ACC112 (cell line): ENCODE measurements around the gene SH3GL3.

ENCODE experiments used
- H2AFZ ChIP-seq: fragments of 200-600 bp; sonication (generic); one replicate; pipeline ENCODE4 v1.6.0; 2017; ENCODE audit warnings: antibody characterized with exemption, low read length; ENCODE audit not compliant: unreplicated experiment
- H3K27ac ChIP-seq: fragments of 200-600 bp; sonication (generic); 2 replicates; pipeline ENCODE4 v1.5.1; 2014; ENCODE audit warnings: low read depth, mild to moderate bottlenecking, antibody characterized with exemption, low read length, moderate library complexity
- H3K27me3 ChIP-seq: fragments of 200-600 bp; sonication (generic); 2 replicates; pipeline ENCODE4 v1.6.1; 2014; ENCODE audit warnings: mild to moderate bottlenecking, antibody characterized with exemption, low read length, moderate library complexity, mixed read lengths; ENCODE audit not compliant: insufficient read depth
- H3K36me3 ChIP-seq: fragments of 200-600 bp; sonication (generic); 2 replicates; pipeline ENCODE4 v1.6.1; 2016; ENCODE audit warnings: mild to moderate bottlenecking, antibody characterized with exemption, low read length, moderate library complexity, mixed read lengths; ENCODE audit not compliant: insufficient read depth
- H3K4me1 ChIP-seq: fragments of 200-600 bp; sonication (generic); one replicate; pipeline ENCODE4 v1.6.1; 2016; ENCODE audit warnings: low read length, mixed read lengths; ENCODE audit not compliant: insufficient read depth, unreplicated experiment, control insufficient read depth
- H3K4me3 ChIP-seq: fragments of 200-600 bp; sonication (generic); 2 replicates; pipeline ENCODE4 v1.5.1; 2014; ENCODE audit warnings: mild to moderate bottlenecking, low read depth, low read length
- H3K79me2 ChIP-seq: fragments of 200-600 bp; sonication (generic); one replicate; pipeline ENCODE4 v1.6.0; 2016; ENCODE audit warnings: low read length; ENCODE audit not compliant: control insufficient read depth, unreplicated experiment, insufficient read depth

SH3GL3 gene

DNA sequence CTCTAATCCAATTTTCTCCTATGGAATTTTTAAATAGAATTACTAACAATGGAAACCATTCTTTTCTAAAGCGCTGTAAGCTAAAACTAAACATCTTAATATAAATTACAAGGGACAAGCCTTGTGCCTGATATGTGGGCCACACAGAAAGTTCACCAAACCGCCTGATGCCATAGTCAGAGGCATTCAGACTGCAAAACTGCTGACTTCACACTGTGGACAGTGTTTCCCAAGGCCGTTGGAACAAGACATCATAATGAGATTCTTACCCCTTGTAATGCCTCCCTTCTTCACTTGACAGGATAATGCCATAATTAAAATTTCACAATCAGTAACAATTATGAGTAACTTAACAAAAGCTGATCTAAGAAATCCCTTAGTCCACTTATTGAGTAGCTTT is 14.9 kb downstream of the SH3GL3 start:
- Histone ChIP-seq H3K27ac (no peak overlapping the region), H3K36me3 (no peaks in the 10 kb centered on the region), H3K27me3 (peaks cover 27% of the 10 kb centered on the region), H3K79me2 (no peaks in the 10 kb centered on the region), H3K4me1 (no peaks in the 10 kb centered on the region), H3K4me3 (no peak overlapping the region), H2AFZ (no peak overlapping the region)

DNA sequence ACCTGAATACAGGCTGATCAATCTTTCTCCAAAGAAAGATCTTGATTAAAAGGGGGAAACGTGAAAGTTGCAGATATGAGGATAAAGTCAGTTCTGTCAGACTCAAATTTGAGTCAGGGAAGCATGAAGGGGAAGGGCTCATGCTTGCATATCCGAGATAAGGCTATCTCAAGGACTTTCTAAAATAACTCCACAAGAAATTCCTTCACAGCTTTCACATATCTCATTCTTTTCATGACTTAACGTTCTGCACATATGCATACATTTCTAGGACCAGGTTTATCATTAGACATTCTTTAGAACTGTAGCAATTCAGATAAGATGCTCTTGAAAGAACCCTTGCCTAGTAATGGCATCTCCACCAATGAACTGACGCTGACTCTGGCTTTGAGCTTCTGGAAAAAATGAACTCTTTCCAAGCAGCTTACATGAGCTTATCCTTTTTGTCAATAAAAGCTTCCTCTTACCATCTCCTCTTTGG is 15.9 kb downstream of the SH3GL3 start:
- Histone ChIP-seq H2AFZ (no peak overlapping the region), H3K36me3 (no peaks in the 10 kb centered on the region), H3K4me3 (no peak overlapping the region), H3K4me1 (no peaks in the 10 kb centered on the region), H3K27ac (no peak overlapping the region), H3K27me3 (peaks cover 24% of the 10 kb centered on the region), H3K79me2 (no peaks in the 10 kb centered on the region)

DNA sequence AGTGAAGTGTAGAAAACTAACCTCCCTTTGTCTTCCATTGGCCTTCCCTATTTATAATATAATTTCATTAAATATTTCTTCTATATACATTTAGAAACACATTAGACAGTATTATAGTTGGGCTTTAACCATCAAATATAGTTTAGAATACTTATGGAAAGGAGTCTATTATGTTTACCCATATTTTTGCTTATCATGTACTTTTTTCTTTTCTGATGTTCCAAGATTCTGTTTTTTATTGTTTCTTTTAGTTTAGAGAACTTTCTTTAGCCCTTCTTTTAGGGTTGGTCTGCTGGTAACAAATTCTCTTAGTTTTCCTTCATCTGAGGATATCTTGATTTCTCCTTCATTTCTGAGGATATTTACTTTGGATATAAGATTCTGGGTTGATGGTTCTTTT is 23.7 kb downstream of the SH3GL3 start:
- no peaks in the 10 kb centered on the region for H3K79me2 ChIP-seq
- H2AFZ ChIP-seq = no peak overlapping the region
- no peaks in the 10 kb centered on the region for H3K36me3 ChIP-seq

DNA sequence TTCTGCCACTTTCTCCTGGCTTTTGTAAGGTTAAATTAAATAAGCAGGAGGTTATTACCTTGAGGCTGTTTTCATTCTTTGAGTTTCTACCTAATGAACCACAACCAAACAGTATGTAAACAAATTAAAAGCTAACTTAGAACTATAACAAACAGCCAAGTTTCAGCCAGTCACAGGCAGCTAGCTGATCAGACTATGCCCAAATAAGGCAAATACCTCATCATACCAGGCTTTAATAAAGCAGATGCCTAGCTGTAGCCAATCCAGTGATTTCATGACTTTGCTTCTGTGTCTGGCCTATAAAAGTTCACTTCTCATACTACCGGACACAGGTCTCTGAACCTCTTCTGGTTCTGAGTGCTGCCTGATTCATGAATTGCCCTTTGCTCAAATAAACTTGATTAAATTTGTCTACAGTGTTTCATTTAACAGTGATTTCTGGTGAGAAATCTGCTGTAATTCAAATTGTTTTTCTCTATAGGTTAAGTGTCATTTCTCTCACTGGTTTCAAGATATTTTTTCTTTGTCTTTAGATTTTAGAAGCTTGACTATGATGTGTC is 24.2 kb downstream of the SH3GL3 start:
- Histone ChIP-seq H2AFZ (no peak overlapping the region), H3K4me3 (no peak overlapping the region), H3K27me3 (peaks cover 32% of the 10 kb centered on the region), H3K36me3 (no peaks in the 10 kb centered on the region), H3K27ac (no peak overlapping the region), H3K79me2 (no peaks in the 10 kb centered on the region), H3K4me1 (no peaks in the 10 kb centered on the region)

More for the DNA sequence above, 23.7 kb downstream of the SH3GL3 start:
- Histone ChIP-seq H3K27ac (no peak overlapping the region), H3K27me3 (peaks cover 31% of the 10 kb centered on the region), H3K4me3 (no peak overlapping the region), H3K4me1 (no peaks in the 10 kb centered on the region)

DNA sequence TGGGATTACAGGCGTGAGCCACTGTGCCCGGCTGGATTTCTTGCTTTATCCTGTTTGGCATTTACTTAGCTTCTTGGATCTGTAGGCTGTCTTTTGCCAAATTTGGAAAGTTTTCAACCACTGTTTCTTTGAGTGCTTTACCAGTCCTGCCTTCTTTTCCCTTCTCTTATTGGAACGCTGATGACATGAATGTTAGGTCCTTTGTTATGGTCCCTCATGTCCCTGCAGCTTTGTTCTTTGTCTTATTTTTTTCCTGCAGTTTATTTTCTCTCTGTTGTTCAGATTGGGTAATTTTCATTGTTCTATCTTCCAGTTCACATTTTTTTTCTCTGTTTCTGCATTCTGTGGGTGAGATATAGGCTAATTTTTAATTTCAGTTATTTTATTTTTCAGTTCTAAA is 25.0 kb downstream of the SH3GL3 start:
- Histone ChIP-seq H3K36me3 (no peaks in the 10 kb centered on the region), H3K79me2 (no peaks in the 10 kb centered on the region), H3K27ac (no peak overlapping the region), H3K4me1 (no peaks in the 10 kb centered on the region), H2AFZ (no peak overlapping the region), H3K27me3 (peaks cover 36% of the 10 kb centered on the region), H3K4me3 (no peak overlapping the region)

DNA sequence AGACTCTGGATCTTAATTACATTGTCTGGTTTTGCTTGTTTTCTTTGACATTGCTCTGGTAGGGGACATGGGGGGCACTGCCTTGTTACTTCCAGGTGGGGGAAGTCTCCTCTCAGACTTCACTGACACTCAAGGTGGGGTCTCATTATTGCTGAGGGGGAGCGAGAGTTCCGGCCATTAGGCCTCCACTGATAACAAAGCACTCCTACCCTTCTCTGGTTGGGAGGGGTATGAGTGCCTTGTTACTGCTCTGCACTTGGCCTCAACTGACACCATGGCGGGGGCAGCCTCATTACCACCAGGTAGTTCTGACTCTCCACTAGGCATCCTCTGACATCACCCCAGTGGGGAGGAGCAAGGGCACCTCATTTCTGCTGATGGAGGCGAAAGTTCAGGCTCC is 25.7 kb downstream of the SH3GL3 start:
- no peak overlapping the region for H2AFZ ChIP-seq
- no peak overlapping the region for H3K4me3 ChIP-seq
- H3K4me1 ChIP-seq = no peaks in the 10 kb centered on the region
- peaks cover 39% of the 10 kb centered on the region for H3K27me3 ChIP-seq
- no peaks in the 10 kb centered on the region for H3K79me2 ChIP-seq
- H3K36me3 ChIP-seq = no peaks in the 10 kb centered on the region
- no peak overlapping the region for H3K27ac ChIP-seq

DNA sequence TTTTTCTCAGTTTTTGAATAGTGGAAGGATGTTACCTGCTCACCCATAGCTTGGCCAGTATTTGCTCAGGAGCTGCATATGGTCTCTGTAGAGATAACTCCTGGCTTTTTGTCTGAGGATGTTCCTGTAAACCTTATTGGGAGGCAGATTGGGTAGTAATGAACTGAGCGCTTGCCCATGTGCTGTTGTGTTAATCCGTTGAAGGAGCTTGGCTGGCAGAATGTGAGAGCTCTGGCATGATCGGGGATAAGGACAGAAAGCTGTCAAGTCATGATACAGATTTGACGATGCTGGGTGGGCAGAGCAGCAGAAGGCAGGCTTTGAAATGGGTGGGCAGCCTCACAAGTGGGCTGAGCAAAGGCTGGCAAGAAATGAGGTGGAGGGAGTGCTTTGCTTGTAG is 27.4 kb downstream of the SH3GL3 start:
- Histone ChIP-seq H3K27me3 (peaks cover 29% of the 10 kb centered on the region), H3K36me3 (no peaks in the 10 kb centered on the region), H3K4me1 (no peaks in the 10 kb centered on the region), H3K4me3 (no peak overlapping the region), H3K27ac (no peak overlapping the region), H3K79me2 (no peaks in the 10 kb centered on the region), H2AFZ (no peak overlapping the region)

DNA sequence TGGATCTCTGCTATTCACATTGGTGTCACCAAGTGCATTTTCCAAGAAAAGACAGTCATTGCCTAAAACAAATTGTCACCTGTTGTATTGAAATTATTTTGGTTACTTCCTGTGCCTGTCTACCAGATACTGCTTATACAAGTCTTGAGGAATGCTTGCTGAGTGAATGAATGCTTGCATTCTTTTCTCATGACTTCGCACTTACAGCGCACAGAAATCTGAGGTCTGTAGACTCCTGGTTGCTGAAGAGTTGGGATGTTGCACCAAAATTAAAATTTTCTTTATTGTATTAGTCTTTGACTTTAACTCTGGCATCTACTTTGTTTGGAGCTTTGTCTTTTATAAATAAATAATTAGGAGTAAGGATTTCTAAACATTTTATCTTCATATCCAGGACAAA is 28.4 kb downstream of the SH3GL3 start:
- Histone ChIP-seq H2AFZ (no peak overlapping the region), H3K36me3 (no peaks in the 10 kb centered on the region), H3K4me1 (no peaks in the 10 kb centered on the region), H3K4me3 (no peak overlapping the region), H3K27ac (no peak overlapping the region), H3K27me3 (peaks cover 35% of the 10 kb centered on the region), H3K79me2 (no peaks in the 10 kb centered on the region)

DNA sequence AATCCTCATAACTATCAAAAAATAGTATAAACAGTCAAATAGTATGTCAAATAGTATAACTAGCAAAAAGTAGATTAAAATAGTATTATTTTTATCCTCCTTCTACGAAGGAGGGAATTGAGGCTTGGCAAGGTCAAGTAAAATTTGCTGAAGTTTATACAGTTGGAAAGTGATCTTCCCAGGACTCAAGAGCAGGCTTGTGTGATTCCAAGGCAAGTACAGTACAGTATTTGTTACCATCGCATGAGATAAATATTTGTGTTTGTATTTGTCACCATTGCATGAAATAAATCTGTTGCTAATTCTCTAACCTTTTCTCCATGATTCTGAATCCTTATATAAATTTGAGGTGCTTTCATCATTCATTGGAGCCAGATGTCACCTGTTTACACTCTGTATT is 28.9 kb downstream of the SH3GL3 start:
- Histone ChIP-seq H2AFZ (no peak overlapping the region), H3K36me3 (no peaks in the 10 kb centered on the region), H3K79me2 (no peaks in the 10 kb centered on the region), H3K4me1 (no peaks in the 10 kb centered on the region), H3K4me3 (no peak overlapping the region), H3K27me3 (peaks cover 34% of the 10 kb centered on the region), H3K27ac (no peak overlapping the region)

DNA sequence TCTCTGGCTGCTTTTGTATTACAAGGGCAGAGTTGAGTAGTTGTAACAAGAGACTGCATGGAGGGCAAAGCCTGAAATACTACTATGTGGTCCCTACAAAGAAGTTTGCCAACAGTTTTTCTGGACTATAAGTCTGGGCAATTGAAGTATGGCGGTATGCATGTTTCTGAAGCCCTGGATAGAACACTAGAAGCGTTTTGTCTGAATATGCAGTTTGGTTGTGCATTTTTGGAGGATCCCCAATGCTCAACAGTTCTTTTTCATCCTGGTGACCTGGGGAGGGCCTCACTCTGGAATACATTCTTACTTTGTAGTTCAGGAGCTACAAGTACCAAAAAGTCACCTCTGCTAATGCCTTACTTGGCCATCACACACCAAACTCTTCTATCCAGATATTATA is 29.6 kb downstream of the SH3GL3 start:
- no peaks in the 10 kb centered on the region for H3K36me3 ChIP-seq
- no peak overlapping the region for H2AFZ ChIP-seq
- no peaks in the 10 kb centered on the region for H3K4me1 ChIP-seq
- peaks cover 29% of the 10 kb centered on the region for H3K27me3 ChIP-seq
- H3K4me3 ChIP-seq = no peak overlapping the region
- no peaks in the 10 kb centered on the region for H3K79me2 ChIP-seq
- H3K27ac ChIP-seq = no peak overlapping the region

DNA sequence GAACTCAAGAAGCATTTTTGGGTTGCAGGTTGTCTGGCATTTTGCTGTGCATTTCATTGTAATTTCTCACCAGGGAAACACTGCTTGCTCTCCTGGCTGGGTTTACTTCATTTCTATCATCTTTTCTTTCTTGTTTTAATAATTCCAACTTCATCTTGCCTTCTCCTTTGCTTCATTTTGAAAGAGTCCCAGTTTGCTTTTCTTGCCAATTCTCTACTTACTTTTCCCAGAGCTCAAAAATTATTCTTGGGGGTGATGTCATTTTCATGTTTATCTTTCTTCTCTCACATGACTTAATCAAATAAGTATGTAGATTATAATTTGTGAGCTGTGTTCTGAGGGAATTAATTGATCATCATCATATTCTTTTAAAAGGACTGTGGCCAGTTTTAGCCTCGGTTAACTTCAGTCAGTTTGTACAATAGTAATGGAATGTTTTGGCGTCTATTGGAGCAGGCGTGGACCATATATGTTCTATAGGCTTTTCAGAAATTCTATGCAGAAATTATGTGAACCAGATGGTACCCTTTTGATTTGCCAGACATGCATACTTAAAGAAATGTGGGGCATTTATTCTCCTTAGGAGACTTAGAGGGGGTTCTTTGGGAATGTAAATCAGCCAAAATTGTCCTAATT is 30.1 kb downstream of the SH3GL3 start:
- Histone ChIP-seq H3K4me3 (no peak overlapping the region), H3K36me3 (no peaks in the 10 kb centered on the region), H2AFZ (no peak overlapping the region), H3K27ac (no peak overlapping the region), H3K79me2 (no peaks in the 10 kb centered on the region), H3K27me3 (peaks cover 26% of the 10 kb centered on the region), H3K4me1 (no peaks in the 10 kb centered on the region)
